K562 (cell line): Measurements from ENCODE around the gene MALAT1. TPM values are rescaled to one million over a fixed set of nuclear protein-coding genes. Genes with fewer than 3 reads are reported as not detected.

Source experiments
- ATAC-seq: fragments of 200-7000 bp; cut with Tn5 transposase; 3 replicates; pipeline ENCODE4 v1.9.1; 2020; ENCODE audit warnings: moderate library complexity
- BruUV-seq: library from RNA; stranded (reverse); fragments of 400-500 nt; replicated peaks from 2 replicates; lab custom pipeline; 2021; lab: Mats Ljungman, UMichigan
- CTCF ChIA-PET: fragments of 300-600 bp; formaldehyde crosslinking; extraction: SDS; loops from one replicate; lab custom pipeline; 2021; ENCODE audit warnings: low intra/inter-chr PET ratio; lab: Yijun Ruan, JAX
- POLR2A ChIA-PET: fragments of 300-600, 350-650 bp; sonication (Branson Sonifier 250); formaldehyde crosslinking; extraction: SDS; loops from one replicate; lab custom pipeline; 2021; ENCODE audit warnings: antibody characterized with exemption, inconsistent platforms; lab: Yijun Ruan, JAX
- DNase-seq, 4 experiments: peaks; one replicate each; pipeline versions ENCODE4 v3.0.0 to v3.0.0-alpha.2; 2011 to 2018; ENCODE audit warnings: low spot score in 3 of 4, mixed read lengths in 3 of 4; ENCODE audit errors: extremely low read depth in 1 of 4
- FAIRE-seq: peaks from 2 replicates; lab custom pipeline; 2011; peaks lifted over from hg19 to GRCh38; lab: Jason Lieb, UNC
- H2AFZ ChIP-seq: 2 replicates; pipeline ENCODE4 v1.6.0; 2011; ENCODE audit warnings: low read depth, low read length, control low read depth, inconsistent platforms
- H3K27ac ChIP-seq: fragments of 200-600 bp; 3 replicates; pipeline ENCODE4 v1.8.0; 2011; ENCODE audit warnings: low read depth, mild to moderate bottlenecking, control low read depth, inconsistent platforms, low read length, moderate library complexity, mixed read lengths; ENCODE audit errors: extremely low read depth
- H3K27me3 ChIP-seq, 2 experiments: fragments of 300-600 bp in 1 of 2; 2 replicates in 1 of 2; 3 replicates in 1 of 2; pipeline versions ENCODE4 v1.6.0 to v1.8.0; 2011; ENCODE audit warnings: inconsistent platforms in 2 of 2, low read length in 2 of 2, mild to moderate bottlenecking in 1 of 2, mixed read lengths in 1 of 2, moderate library complexity in 1 of 2; ENCODE audit not compliant: control insufficient read depth in 2 of 2, insufficient read depth in 2 of 2
- H3K36me3 ChIP-seq: fragments of 300-600 bp; 3 replicates; pipeline ENCODE4 v1.8.0; 2011; ENCODE audit warnings: mild to moderate bottlenecking, low read length, inconsistent platforms; ENCODE audit not compliant: control insufficient read depth, insufficient read depth
- H3K4me1 ChIP-seq, 2 experiments: fragments of 200-600 bp in 1 of 2; replicated peaks in 1 of 2; 2 replicates in 1 of 2; 3 replicates in 1 of 2; pipeline versions ENCODE4 v1.5.1 to v1.8.0; 2011; ENCODE audit warnings: inconsistent platforms in 2 of 2, low read length in 2 of 2, mild to moderate bottlenecking in 1 of 2, mixed read lengths in 1 of 2, moderate library complexity in 1 of 2; ENCODE audit not compliant: control insufficient read depth in 2 of 2, insufficient read depth in 2 of 2
- H3K4me2 ChIP-seq: 2 replicates; pipeline ENCODE4 v1.6.1; 2011; ENCODE audit warnings: low read length, control low read depth, inconsistent platforms, mixed read lengths; ENCODE audit not compliant: insufficient read depth
- H3K4me3 ChIP-seq: fragments of 200-600 bp; sonication (generic), shearing (Covaris generic); 2 replicates; pipeline ENCODE4 v1.5.1; 2016; ENCODE audit warnings: control low read depth, inconsistent platforms
- H3K79me2 ChIP-seq: fragments of 200-600 bp; 3 replicates; pipeline ENCODE4 v1.8.0; 2011; ENCODE audit warnings: low read length, inconsistent platforms; ENCODE audit not compliant: control insufficient read depth, insufficient read depth
- H3K9ac ChIP-seq, 2 experiments: 2 replicates each; pipeline versions ENCODE4 v1.6.0 to v1.6.1; 2011; ENCODE audit warnings: low read depth in 2 of 2, low read length in 2 of 2, control low read depth in 1 of 2, inconsistent platforms in 1 of 2, mild to moderate bottlenecking in 1 of 2, mixed read lengths in 1 of 2; ENCODE audit not compliant: insufficient read depth in 1 of 2
- H3K9me1 ChIP-seq: one replicate; pipeline ENCODE4 v1.6.0; 2011; ENCODE audit warnings: inconsistent platforms, mild to moderate bottlenecking, low read length, moderate library complexity; ENCODE audit not compliant: control insufficient read depth, insufficient read depth
- H3K9me3 ChIP-seq: replicated peaks from 2 replicates; pipeline ENCODE4 v1.5.1; 2011; ENCODE audit warnings: low read depth, low read length, inconsistent platforms; ENCODE audit not compliant: control insufficient read depth, insufficient read depth
- H4K20me1 ChIP-seq: replicated peaks from 2 replicates; pipeline ENCODE4 v1.6.1; 2011; ENCODE audit warnings: low read length, inconsistent platforms, mixed read lengths; ENCODE audit not compliant: control insufficient read depth, insufficient read depth
- CHD4 ChIP-seq: fragments of 200-600 bp; sonication (generic); IDR thresholded peaks from 3 replicates; pipeline ENCODE4 v1.6.1; 2012; ENCODE audit warnings: low read depth, mild to moderate bottlenecking, mixed read lengths, low read length, inconsistent platforms; ENCODE audit not compliant: insufficient read depth, insufficient replicate concordance, poor library complexity, severe bottlenecking
- DACH1 ChIP-seq: fragments of 450-650 bp; IDR thresholded peaks from 2 replicates; pipeline ENCODE4 v1.6.1; 2018; ENCODE audit not compliant: partially characterized antibody
- LARP7 ChIP-seq: fragments of 450-650 bp; IDR thresholded peaks from 2 replicates; pipeline ENCODE4 v1.6.1; 2016
- MYC ChIP-seq, 2 experiments: fragments of 250-450 bp in 1 of 2; sonication (Bioruptor Pico) in 1 of 2; IDR thresholded peaks; 2 replicates each; pipeline versions ENCODE4 v1.5.1 to v1.6.1; 2012 to 2021; ENCODE audit warnings: low read depth in 2 of 2, borderline replicate concordance in 1 of 2, improper control_type of control experiment in 1 of 2, low read length in 1 of 2, mild to moderate bottlenecking in 1 of 2, moderate library complexity in 1 of 2
- NFYB ChIP-seq: IDR thresholded peaks from 2 replicates; pipeline ENCODE4 v1.6.1; 2011; ENCODE audit warnings: mild to moderate bottlenecking, moderate library complexity; ENCODE audit not compliant: insufficient read length; ENCODE audit errors: extremely low read depth
- SRSF3 ChIP-seq: fragments of 200-400 bp; formaldehyde crosslinking; IDR thresholded peaks from 2 replicates; pipeline ENCODE4 v1.6.1; 2016; ENCODE audit warnings: mild to moderate bottlenecking, low read length, moderate library complexity; ENCODE audit not compliant: insufficient read depth
- XRCC5 ChIP-seq: fragments of 200-400 bp; formaldehyde crosslinking; IDR thresholded peaks from 2 replicates; pipeline ENCODE4 v1.6.1; 2017; ENCODE audit warnings: low read depth, mild to moderate bottlenecking, low read length
- ZFX ChIP-seq: sonication (generic); formaldehyde crosslinking; IDR thresholded peaks from 2 replicates; pipeline ENCODE4 v1.8.0; 2022; ENCODE audit warnings: mild to moderate bottlenecking, missing genetic modification reagents, moderate library complexity
- ZNF121 ChIP-seq: sonication (generic); formaldehyde crosslinking; conservative IDR thresholded peaks from 2 replicates; pipeline ENCODE4 v1.8.0; 2022; ENCODE audit warnings: missing genetic modification reagents
- ZNF384 ChIP-seq: IDR thresholded peaks from 2 replicates; pipeline ENCODE4 v1.6.1; 2012; ENCODE audit warnings: low read depth, low read length, improper control_type of control experiment
- ZNF398 ChIP-seq: fragments of 250-450 bp; sonication (Bioruptor Pico); IDR thresholded peaks from 2 replicates; pipeline ENCODE4 v1.8.0; 2021; ENCODE audit warnings: moderate library complexity, mild to moderate bottlenecking, inconsistent platforms
- ZNF561 ChIP-seq: fragments of 450-650 bp; formaldehyde crosslinking; conservative IDR thresholded peaks from 2 replicates; pipeline ENCODE4 v1.4.0; 2020; ENCODE audit warnings: mild to moderate bottlenecking, moderate library complexity
- WGBS: fragments of 100-300 bp; shearing (Covaris generic); methylation state at CpG from one replicate; pipeline ENCODE4 v1.1.6; 2016; ENCODE audit warnings: low coverage, mixed read lengths; ENCODE audit not compliant: insufficient coverage; ENCODE audit errors: missing lambda C conversion rate; 5-methylcytosine and 5-hydroxymethylcytosine counted together
- in situ Hi-C: fragments of 300-500 bp; cut with MboI; formaldehyde crosslinking; loops from 4 replicates; pipeline ENCODE4 v1.15.0; 2018; ENCODE audit warnings: inconsistent platforms, mixed read lengths
- intact Hi-C: fragments of 100-400 bp; cut with micrococcal nuclease; formaldehyde crosslinking; loops from 2 replicates; pipeline ENCODE4 v1.14.2; 2022
- polyA plus RNA-seq, 8 experiments: library from polyadenylated mRNA; depleted of rRNA in 4 of 8; stranded (reverse) in 5 of 8; unstranded in 3 of 8; fragments of >200 nt; fragmentation: Nextera tagmentation in 2 of 8; fragmentation: Illumina TruSeq in 1 of 8; extraction: Ambion mirVana in 2 of 8; extraction: Trizol in 1 of 8; gene quantifications; 2 replicates each; pipeline versions ENCODE4 v1.2.1 to v1.2.3, GENCODE V29; 2011 to 2014; ENCODE audit warnings: inconsistent platforms in 1 of 8, missing spikeins in 1 of 8
- total RNA-seq, 7 experiments: library from RNA; depleted of rRNA in 6 of 7; stranded (reverse); fragments of >200 nt in 6 of 7; fragmentation: Illumina TruSeq in 2 of 7; extraction: Trizol in 2 of 7; gene quantifications; 2 replicates each; pipeline versions ENCODE4 v1.2.1 to v1.2.3, GENCODE V29; 2011 to 2021; ENCODE audit warnings: low replicate concordance in 1 of 7

The MALAT1 gene
- total and polyA plus RNA-seq, 9 of the 15 experiments (the other 6 are each of a cell fraction or from before 2014, with no cell fraction given), result 363 to 8,715 (median 2,351) TPM

- TF ChIP-seq MYC (IDR thresholded peaks at IDR 0.05; ENCODE audit: low read depth, low read length) (0 out of 2 replicates have a peak, but pooled peaks have one; percentile 8), MYC (CRISPR knock-in tag; IDR thresholded peaks at IDR 0.05; ENCODE audit: borderline replicate concordance, low read depth) (no peak)
These were observed 5.3 kb upstream of the MALAT1 start (continued) for GRCh38 chr11:65493367-65494176.

GRCh38 chr11:65496304-65497140 is 2.3 kb upstream of the MALAT1 start:
- no peaks in the 10 kb centered on the region for H3K27me3 ChIP-seq
- CTCF ChIA-PET, result no interaction called here
- peak overlapping the region; percentile 41 for H3K4me3 ChIP-seq
- WGBS, result 5% methylated on average over 15 of the region's 15 CpGs
- POLR2A ChIA-PET, result interaction anchor here (0.6 to 27.6 kb wide), 23 partner anchors 8 to 182 kb away, joined by 3 to 2118 read pairs (median 9); partner anchors contain the start of genes CDC42EP2, FAM89B, FRMD8 and NEAT1
- DNase-seq, result peak in 1 of 4 experiments; percentile 62
- peak overlapping the region; percentile 93 for H3K4me2 ChIP-seq
- peaks cover 45 to 47% of the 10 kb centered on the region in 2 experiments for H3K4me1 ChIP-seq
- peak overlapping the region; percentile 97 for H3K27ac ChIP-seq
- intact Hi-C loops, result loop anchor here (1.0 kb wide), 3 partner anchors 19 to 74 kb away; partner anchors contain the start of gene NEAT1
- peak; percentile 29 for FAIRE-seq
- no peaks in the 10 kb centered on the region for H3K9me1 ChIP-seq
- TSS peak; percentile 96 for BruUV-seq
- H4K20me1 ChIP-seq, result peaks cover 25% of the 10 kb centered on the region
- peak overlapping the region; percentile 57 for H2AFZ ChIP-seq
- no peaks in the 10 kb centered on the region for H3K9me3 ChIP-seq
- ATAC-seq, result no peak
- peaks cover 25% of the 10 kb centered on the region for H3K36me3 ChIP-seq
- H3K9ac ChIP-seq, result peak overlapping the region; percentile 91 to 93
- peaks cover 95% of the 10 kb centered on the region for H3K79me2 ChIP-seq
- in situ Hi-C loops, result no loop called here
- no peak for TF ChIP-seq ZNF561
- TF ChIP-seq NFYB, result no peak
- TF ChIP-seq ZNF384, result no peak; the same call in 1 of the 2 replicates
- TF ChIP-seq LARP7, result no peak
- no peak; the same call in 1 of the 2 replicates for TF ChIP-seq ZFX (CRISPR knock-in tag)
- TF ChIP-seq CHD4, result no peak
- TF ChIP-seq ZNF398 (CRISPR knock-in tag), result 0 out of 2 replicates have a peak, but pooled peaks have one; percentile 42
- no peak for TF ChIP-seq XRCC5
- TF ChIP-seq DACH1, result no peak
- no peak for TF ChIP-seq SRSF3
- no peak for TF ChIP-seq ZNF121 (CRISPR knock-in tag)
